Measurements from ENCODE around the gene RABGAP1. TPM values are rescaled to one million over a fixed set of nuclear protein-coding genes. Genes with fewer than 3 reads are reported as not detected.
A peak's percentile ranks its signal among the peaks of the same experiment; 100 is the strongest.

RABGAP1 gene
- total RNA-seq, 1 donor from 2014 or later = 58.1 TPM

DNA sequence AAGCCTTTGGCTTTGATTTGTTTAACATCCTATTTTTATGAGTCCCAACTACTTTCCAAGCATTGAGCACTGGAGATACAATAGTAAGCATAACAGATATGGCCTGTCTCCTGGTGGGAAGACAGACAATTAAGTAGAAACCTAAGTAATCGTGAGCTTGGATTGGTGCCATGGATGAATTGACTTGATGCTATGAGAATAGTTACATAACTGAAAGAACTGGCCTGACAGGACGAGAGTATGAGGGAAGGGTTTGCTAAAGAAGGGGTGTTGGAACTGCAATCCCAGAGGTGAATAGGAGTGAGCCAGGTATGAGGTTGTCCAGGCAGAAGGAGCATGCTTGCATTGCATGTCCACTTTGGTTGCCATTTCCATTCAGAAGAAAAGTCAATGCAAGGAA, 145.1 kb downstream of the RABGAP1 start:
- no peak overlapping the region for H3K4me3 Mint-ChIP-seq
- intact Hi-C loops (cut with micrococcal nuclease) = loop anchor here (5.0 kb wide), 1 partner anchor 41 kb away; no protein-coding TSS in a partner anchor
- peaks cover 68% of the 10 kb centered on the region for H3K36me3 Mint-ChIP-seq (ENCODE audit: low read depth)
- TF ChIP-seq, protein P1, sequence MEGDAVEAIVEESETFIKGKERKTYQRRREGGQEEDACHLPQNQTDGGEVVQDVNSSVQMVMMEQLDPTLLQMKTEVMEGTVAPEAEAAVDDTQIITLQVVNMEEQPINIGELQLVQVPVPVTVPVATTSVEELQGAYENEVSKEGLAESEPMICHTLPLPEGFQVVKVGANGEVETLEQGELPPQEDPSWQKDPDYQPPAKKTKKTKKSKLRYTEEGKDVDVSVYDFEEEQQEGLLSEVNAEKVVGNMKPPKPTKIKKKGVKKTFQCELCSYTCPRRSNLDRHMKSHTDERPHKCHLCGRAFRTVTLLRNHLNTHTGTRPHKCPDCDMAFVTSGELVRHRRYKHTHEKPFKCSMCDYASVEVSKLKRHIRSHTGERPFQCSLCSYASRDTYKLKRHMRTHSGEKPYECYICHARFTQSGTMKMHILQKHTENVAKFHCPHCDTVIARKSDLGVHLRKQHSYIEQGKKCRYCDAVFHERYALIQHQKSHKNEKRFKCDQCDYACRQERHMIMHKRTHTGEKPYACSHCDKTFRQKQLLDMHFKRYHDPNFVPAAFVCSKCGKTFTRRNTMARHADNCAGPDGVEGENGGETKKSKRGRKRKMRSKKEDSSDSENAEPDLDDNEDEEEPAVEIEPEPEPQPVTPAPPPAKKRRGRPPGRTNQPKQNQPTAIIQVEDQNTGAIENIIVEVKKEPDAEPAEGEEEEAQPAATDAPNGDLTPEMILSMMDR (IDR thresholded peaks at IDR 0.05) = no peak
- no peak overlapping the region for H3K27ac Mint-ChIP-seq
- no peaks in the 10 kb centered on the region for H3K9me3 Mint-ChIP-seq
- CTCF ChIA-PET = interaction anchor here (1.1 to 1.2 kb wide), 2 partner anchors 264 to 268 kb away, joined by 3 to 4 read pairs; no protein-coding TSS in a partner anchor
- peaks cover 47% of the 10 kb centered on the region for H3K4me1 Mint-ChIP-seq
- POLR2A ChIA-PET = no interaction called here
- H3K27me3 Mint-ChIP-seq = no peaks in the 10 kb centered on the region
- ATAC-seq (ENCODE audit: low read depth) (no peak), DNase-seq (no peak)

DNA sequence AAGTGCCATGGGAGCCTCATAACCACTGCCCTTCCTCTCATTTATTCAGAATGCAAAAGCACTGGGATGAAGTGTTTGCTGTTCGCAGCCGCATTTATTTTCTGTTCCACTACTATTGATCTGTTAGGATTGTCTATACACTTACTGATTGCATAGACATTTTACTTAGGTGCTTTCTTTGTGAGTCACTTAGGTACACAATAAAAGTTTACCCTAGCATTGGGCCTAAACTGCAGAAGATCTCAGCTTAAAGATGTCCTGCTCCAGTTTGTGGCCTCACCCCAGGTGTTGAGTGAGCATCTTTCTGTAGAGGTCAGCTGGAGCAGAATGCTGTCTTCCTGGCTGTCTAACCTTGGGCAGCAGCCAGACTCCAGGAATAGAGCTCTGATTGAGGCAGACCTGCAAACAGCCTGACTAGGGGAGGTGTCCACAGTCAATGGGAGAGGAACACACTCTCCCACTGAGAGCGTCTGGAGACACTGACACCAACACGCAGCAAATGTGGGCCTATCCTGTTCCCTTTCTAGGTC, 146.6 kb downstream of the RABGAP1 start:
- Mint-ChIP-seq H3K9me3 (no peaks in the 10 kb centered on the region), H3K27me3 (no peaks in the 10 kb centered on the region), H3K4me1 (peaks cover 52% of the 10 kb centered on the region), H3K27ac (no peak overlapping the region), H3K36me3 (ENCODE audit: low read depth) (peaks cover 67% of the 10 kb centered on the region), H3K4me3 (no peak overlapping the region)
- ChIA-PET CTCF (interaction anchor here (1.0 kb wide), 1 partner anchor 262 kb away, joined by 4 read pairs; no protein-coding TSS in a partner anchor), POLR2A (interaction anchor here (0.7 kb wide), 1 partner anchor 96 kb away, joined by 3 read pairs; no protein-coding TSS in a partner anchor)
- DNase-seq (no peak), ATAC-seq (ENCODE audit: low read depth) (no peak)
- TF ChIP-seq, protein P1 (IDR thresholded peaks at IDR 0.05) = no peak
- intact Hi-C loops (cut with micrococcal nuclease) = loop anchor here (5.0 kb wide), 1 partner anchor 40 kb away; no protein-coding TSS in a partner anchor

DNA sequence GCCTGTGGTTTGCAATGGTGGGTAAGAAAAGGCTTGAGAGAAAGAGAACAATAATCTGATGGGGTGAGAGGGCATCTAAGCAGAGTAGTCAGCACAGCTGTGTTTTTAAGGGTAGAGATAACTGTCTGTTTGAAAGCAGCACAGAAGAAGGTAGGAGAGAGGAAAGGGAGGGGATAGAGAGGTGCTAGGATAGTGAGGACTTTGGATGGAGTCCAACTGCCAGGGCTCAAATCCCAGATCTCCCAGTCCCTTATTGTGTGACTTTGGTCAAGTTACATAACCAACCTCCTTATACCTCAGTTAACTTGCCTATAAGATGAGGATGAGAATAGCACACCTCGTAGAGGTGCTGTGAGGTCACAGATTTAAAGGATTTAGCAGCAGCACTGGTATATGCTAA, 148.2 kb downstream of the RABGAP1 start:
- peaks cover 71% of the 10 kb centered on the region for H3K36me3 Mint-ChIP-seq (ENCODE audit: low read depth)
- no peaks in the 10 kb centered on the region for H3K9me3 Mint-ChIP-seq
- intact Hi-C loops (cut with micrococcal nuclease) = loop anchor here (5.0 kb wide), 1 partner anchor 38 kb away; no protein-coding TSS in a partner anchor
- TF ChIP-seq, protein P1 (IDR thresholded peaks at IDR 0.05) = no peak
- ChIA-PET POLR2A (interaction anchor here (0.6 to 1.0 kb wide), 2 partner anchors 11 to 138 kb away, joined by 3 read pairs; no protein-coding TSS in a partner anchor), CTCF (interaction anchor here (6.7 kb wide), 1 partner anchor 260 kb away, joined by 51 read pairs; no protein-coding TSS in a partner anchor)
- peaks cover 66% of the 10 kb centered on the region for H3K4me1 Mint-ChIP-seq
- no peaks in the 10 kb centered on the region for H3K27me3 Mint-ChIP-seq
- H3K4me3 Mint-ChIP-seq = no peak overlapping the region
- H3K27ac Mint-ChIP-seq = peak overlapping the region; percentile 56
- ATAC-seq (ENCODE audit: low read depth) = no peak
- DNase-seq = no peak

DNA sequence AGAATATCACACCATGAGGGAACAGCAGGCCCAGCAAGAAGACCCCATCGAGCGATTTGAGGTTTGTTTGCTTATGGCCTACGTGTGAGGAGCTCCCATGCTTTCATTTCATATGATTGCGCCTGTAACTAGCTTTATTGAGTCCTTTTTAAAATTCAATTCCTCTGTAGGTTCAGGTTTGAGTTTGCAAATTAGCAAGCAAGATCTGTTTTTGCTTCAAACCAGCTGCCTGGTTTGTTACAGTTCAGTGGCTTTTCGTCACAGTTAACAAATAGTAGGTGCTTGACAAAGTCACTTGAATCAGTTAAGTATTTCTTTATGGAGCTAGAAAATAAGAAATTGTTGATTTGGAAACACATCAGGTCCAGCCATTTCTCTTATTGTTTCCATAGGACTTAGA, 149.0 kb downstream of the RABGAP1 start:
- H3K4me3 Mint-ChIP-seq = peak overlapping the region; percentile 56
- no peaks in the 10 kb centered on the region for H3K27me3 Mint-ChIP-seq
- H3K4me1 Mint-ChIP-seq = peaks cover 68% of the 10 kb centered on the region
- DNase-seq (no peak), ATAC-seq (ENCODE audit: low read depth) (peak; percentile 50)
- TF ChIP-seq, protein P1 (IDR thresholded peaks at IDR 0.05) = no peak
- H3K9me3 Mint-ChIP-seq = no peaks in the 10 kb centered on the region
- intact Hi-C loops (cut with micrococcal nuclease) = loop anchor here (5.0 kb wide), 1 partner anchor 38 kb away; no protein-coding TSS in a partner anchor
- CTCF ChIA-PET = interaction anchor here (0.8 to 6.7 kb wide), 4 partner anchors 9 to 260 kb away, joined by 3 to 51 read pairs (median 7); no protein-coding TSS in a partner anchor
- H3K27ac Mint-ChIP-seq = peak overlapping the region; percentile 75
- POLR2A ChIA-PET = interaction anchor here (1.0 kb wide), 1 partner anchor 137 kb away, joined by 3 read pairs; no protein-coding TSS in a partner anchor
- peaks cover 66% of the 10 kb centered on the region for H3K36me3 Mint-ChIP-seq (ENCODE audit: low read depth)

DNA sequence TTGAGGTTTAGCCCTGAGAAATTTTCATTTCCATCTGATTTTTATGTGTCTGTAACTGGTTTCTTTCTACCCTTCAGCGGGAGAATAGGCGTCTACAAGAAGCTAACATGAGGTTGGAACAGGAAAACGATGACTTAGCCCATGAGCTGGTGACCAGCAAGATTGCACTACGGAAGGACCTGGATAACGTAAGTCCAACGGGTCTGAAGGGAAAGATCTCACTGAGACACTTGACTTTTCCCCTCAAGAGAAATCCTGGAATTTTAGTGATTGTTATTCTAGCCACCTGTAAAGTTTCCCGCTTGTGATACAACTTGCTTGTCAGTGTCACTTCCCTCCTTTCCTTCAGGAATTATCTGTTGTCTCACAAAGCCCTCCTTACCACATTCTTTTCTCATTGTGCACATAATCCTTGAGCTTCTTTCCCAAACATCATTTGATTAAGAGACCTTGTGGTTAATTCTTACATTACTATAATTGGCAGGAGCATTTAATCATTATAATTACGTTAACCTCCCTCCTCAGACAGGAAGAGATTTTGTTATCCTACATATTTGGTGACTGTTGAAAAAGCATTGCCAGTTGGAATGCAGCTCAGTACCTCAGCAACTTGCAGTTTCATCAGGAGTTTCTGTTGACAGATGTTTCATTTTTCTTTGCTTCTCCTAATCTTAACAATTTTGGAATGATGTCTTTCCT, 149.5 kb downstream of the RABGAP1 start:
- H3K4me3 Mint-ChIP-seq = peak overlapping the region; percentile 56
- intact Hi-C loops (cut with micrococcal nuclease) = no loop called here
- peaks cover 68% of the 10 kb centered on the region for H3K4me1 Mint-ChIP-seq
- DNase-seq (no peak), ATAC-seq (ENCODE audit: low read depth) (no peak)
- no peaks in the 10 kb centered on the region for H3K27me3 Mint-ChIP-seq
- H3K9me3 Mint-ChIP-seq = no peaks in the 10 kb centered on the region
- peaks cover 63% of the 10 kb centered on the region for H3K36me3 Mint-ChIP-seq (ENCODE audit: low read depth)
- CTCF ChIA-PET = interaction anchor here (0.8 to 6.7 kb wide), 7 partner anchors 10 to 259 kb away, joined by 3 to 51 read pairs (median 5); no protein-coding TSS in a partner anchor
- TF ChIP-seq, protein P1 (IDR thresholded peaks at IDR 0.05) = no peak
- POLR2A ChIA-PET = interaction anchor here (0.6 to 1.0 kb wide), 3 partner anchors 137 to 249 kb away, joined by 3 to 6 read pairs (median 4); no protein-coding TSS in a partner anchor
- peak overlapping the region; percentile 75 for H3K27ac Mint-ChIP-seq
